ENCODE results near the gene WSB2.
"Not testable (repeated sequence)": the region's sequence is repeated elsewhere in the genome, so short reads cannot be mapped to it uniquely, and the experiment has no call there.

- TF ChIP-seq ZNF70 (CRISPR knock-in tag; IDR thresholded peaks at IDR 0.05); SNAI2 (CRISPR knock-in tag; IDR thresholded peaks at IDR 0.05); ZFP30 (CRISPR knock-in tag; IDR thresholded peaks at IDR 0.05); BACH2 (CRISPR knock-in tag; IDR thresholded peaks at IDR 0.05; ENCODE audit: borderline replicate concordance): not testable (repeated sequence)
- TF ChIP-seq, protein P1, sequence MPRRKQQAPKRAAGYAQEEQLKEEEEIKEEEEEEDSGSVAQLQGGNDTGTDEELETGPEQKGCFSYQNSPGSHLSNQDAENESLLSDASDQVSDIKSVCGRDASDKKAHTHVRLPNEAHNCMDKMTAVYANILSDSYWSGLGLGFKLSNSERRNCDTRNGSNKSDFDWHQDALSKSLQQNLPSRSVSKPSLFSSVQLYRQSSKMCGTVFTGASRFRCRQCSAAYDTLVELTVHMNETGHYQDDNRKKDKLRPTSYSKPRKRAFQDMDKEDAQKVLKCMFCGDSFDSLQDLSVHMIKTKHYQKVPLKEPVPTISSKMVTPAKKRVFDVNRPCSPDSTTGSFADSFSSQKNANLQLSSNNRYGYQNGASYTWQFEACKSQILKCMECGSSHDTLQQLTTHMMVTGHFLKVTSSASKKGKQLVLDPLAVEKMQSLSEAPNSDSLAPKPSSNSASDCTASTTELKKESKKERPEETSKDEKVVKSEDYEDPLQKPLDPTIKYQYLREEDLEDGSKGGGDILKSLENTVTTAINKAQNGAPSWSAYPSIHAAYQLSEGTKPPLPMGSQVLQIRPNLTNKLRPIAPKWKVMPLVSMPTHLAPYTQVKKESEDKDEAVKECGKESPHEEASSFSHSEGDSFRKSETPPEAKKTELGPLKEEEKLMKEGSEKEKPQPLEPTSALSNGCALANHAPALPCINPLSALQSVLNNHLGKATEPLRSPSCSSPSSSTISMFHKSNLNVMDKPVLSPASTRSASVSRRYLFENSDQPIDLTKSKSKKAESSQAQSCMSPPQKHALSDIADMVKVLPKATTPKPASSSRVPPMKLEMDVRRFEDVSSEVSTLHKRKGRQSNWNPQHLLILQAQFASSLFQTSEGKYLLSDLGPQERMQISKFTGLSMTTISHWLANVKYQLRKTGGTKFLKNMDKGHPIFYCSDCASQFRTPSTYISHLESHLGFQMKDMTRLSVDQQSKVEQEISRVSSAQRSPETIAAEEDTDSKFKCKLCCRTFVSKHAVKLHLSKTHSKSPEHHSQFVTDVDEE (CRISPR knock-in tag; IDR thresholded peaks at IDR 0.05): not testable (repeated sequence)
- TF ChIP-seq, protein P2, sequence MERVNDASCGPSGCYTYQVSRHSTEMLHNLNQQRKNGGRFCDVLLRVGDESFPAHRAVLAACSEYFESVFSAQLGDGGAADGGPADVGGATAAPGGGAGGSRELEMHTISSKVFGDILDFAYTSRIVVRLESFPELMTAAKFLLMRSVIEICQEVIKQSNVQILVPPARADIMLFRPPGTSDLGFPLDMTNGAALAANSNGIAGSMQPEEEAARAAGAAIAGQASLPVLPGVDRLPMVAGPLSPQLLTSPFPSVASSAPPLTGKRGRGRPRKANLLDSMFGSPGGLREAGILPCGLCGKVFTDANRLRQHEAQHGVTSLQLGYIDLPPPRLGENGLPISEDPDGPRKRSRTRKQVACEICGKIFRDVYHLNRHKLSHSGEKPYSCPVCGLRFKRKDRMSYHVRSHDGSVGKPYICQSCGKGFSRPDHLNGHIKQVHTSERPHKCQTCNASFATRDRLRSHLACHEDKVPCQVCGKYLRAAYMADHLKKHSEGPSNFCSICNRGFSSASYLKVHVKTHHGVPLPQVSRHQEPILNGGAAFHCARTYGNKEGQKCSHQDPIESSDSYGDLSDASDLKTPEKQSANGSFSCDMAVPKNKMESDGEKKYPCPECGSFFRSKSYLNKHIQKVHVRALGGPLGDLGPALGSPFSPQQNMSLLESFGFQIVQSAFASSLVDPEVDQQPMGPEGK (CRISPR knock-in tag; IDR thresholded peaks at IDR 0.05; ENCODE audit: borderline replicate concordance): not testable (repeated sequence)
These were observed 38.8 kb downstream of the WSB2 start for GRCh38 chr12:118022097-118022727.
